K562 (cell line): ENCODE measurements around the gene RCC1. TPM values are rescaled to one million over a fixed set of nuclear protein-coding genes. Genes with fewer than 3 reads are reported as not detected.

Source experiments
- CHD4 ChIP-seq: fragments of 200-600 bp; sonication (generic); IDR thresholded peaks from 3 replicates; pipeline ENCODE4 v1.6.1; 2012; ENCODE audit warnings: low read depth, mild to moderate bottlenecking, mixed read lengths, low read length, inconsistent platforms; ENCODE audit not compliant: insufficient read depth, insufficient replicate concordance, poor library complexity, severe bottlenecking
- CXXC5 ChIP-seq: fragments of 250-450 bp; sonication (Bioruptor Pico); IDR thresholded peaks from 2 replicates; pipeline ENCODE4 v1.8.0; 2022; ENCODE audit warnings: inconsistent platforms, mild to moderate bottlenecking, moderate library complexity
- ELF1 ChIP-seq: fragments of 200-800 bp; sonication (Bioruptor generic); IDR thresholded peaks from 2 replicates; pipeline ENCODE4 v1.6.1; 2016; ENCODE audit warnings: missing genetic modification characterization, missing compliant biosample characterization
- ERF ChIP-seq: fragments of 450-650 bp; formaldehyde crosslinking; IDR thresholded peaks from 2 replicates; pipeline ENCODE4 v1.4.0; 2020; ENCODE audit warnings: mild to moderate bottlenecking, mixed read lengths
- POLR2H ChIP-seq: IDR thresholded peaks from 2 replicates; pipeline ENCODE4 v1.6.1; 2016; ENCODE audit warnings: missing genetic modification characterization, low read depth, mild to moderate bottlenecking, control low read depth, missing compliant biosample characterization, moderate library complexity
- POU5F1 ChIP-seq: fragments of 150-350 bp; IDR thresholded peaks from 2 replicates; pipeline ENCODE4 v1.6.1; 2014; ENCODE audit warnings: borderline replicate concordance, low read length, low read depth, mild to moderate bottlenecking; ENCODE audit not compliant: partially characterized antibody
- PTRF ChIP-seq: fragments of 450-650 bp; IDR thresholded peaks from 2 replicates; pipeline ENCODE4 v1.6.1; 2016; ENCODE audit warnings: mild to moderate bottlenecking, missing genetic modification characterization, missing compliant biosample characterization
- SPI1 ChIP-seq: IDR thresholded peaks from 2 replicates; pipeline ENCODE4 v1.6.1; 2011; ENCODE audit warnings: low read depth, low read length, control low read depth, borderline replicate concordance
- ZNF146 ChIP-seq: IDR thresholded peaks from one replicate; pipeline ENCODE4 v1.6.1; 2018; ENCODE audit warnings: missing compliant biosample characterization; ENCODE audit not compliant: unreplicated experiment
- ZNF445 ChIP-seq: fragments of 250-450 bp; sonication (Bioruptor Pico); IDR thresholded peaks from 2 replicates; pipeline ENCODE4 v1.4.0; 2020; ENCODE audit warnings: low read depth, mild to moderate bottlenecking, moderate library complexity
- ZNF764 ChIP-seq: fragments of 250-450 bp; sonication (Bioruptor Pico); IDR thresholded peaks from 2 replicates; pipeline ENCODE4 v1.4.0; 2020; ENCODE audit warnings: low read depth, mild to moderate bottlenecking, moderate library complexity
- polyA plus RNA-seq, 8 experiments: library from polyadenylated mRNA; depleted of rRNA in 4 of 8; stranded (reverse) in 5 of 8; unstranded in 3 of 8; fragments of >200 nt; fragmentation: Nextera tagmentation in 2 of 8; fragmentation: Illumina TruSeq in 1 of 8; extraction: Ambion mirVana in 2 of 8; extraction: Trizol in 1 of 8; gene quantifications; 2 replicates each; pipeline versions ENCODE4 v1.2.1 to v1.2.3, GENCODE V29; 2011 to 2014; ENCODE audit warnings: inconsistent platforms in 1 of 8, missing spikeins in 1 of 8
- total RNA-seq, 7 experiments: library from RNA; depleted of rRNA in 6 of 7; stranded (reverse); fragments of >200 nt in 6 of 7; fragmentation: Illumina TruSeq in 2 of 7; extraction: Trizol in 2 of 7; gene quantifications; 2 replicates each; pipeline versions ENCODE4 v1.2.1 to v1.2.3, GENCODE V29; 2011 to 2021; ENCODE audit warnings: low replicate concordance in 1 of 7
- TF ChIP-seq, protein P1 (sequence below): fragments of 250-450 bp; sonication (Bioruptor Pico); IDR thresholded peaks from 2 replicates; pipeline ENCODE4 v1.4.0; 2020; ENCODE audit warnings: mild to moderate bottlenecking, moderate library complexity, borderline replicate concordance
- TF ChIP-seq, protein P2 (sequence below), 2 experiments: fragments of 450-650 bp in 1 of 2; IDR thresholded peaks; 2 replicates each; pipeline ENCODE4 v1.6.1; 2011 to 2017; ENCODE audit warnings: low read depth in 2 of 2, antibody characterized with exemption in 1 of 2, borderline replicate concordance in 1 of 2, low read length in 1 of 2, mild to moderate bottlenecking in 1 of 2, mixed read lengths in 1 of 2; ENCODE audit not compliant: control insufficient read depth in 1 of 2
- TF ChIP-seq, protein P3 (sequence below): fragments of 450-650 bp; IDR thresholded peaks from 2 replicates; pipeline ENCODE4 v1.6.1; 2016
- TF ChIP-seq, protein P4 (sequence below): fragments of 450-650 bp; formaldehyde crosslinking; IDR thresholded peaks from 2 replicates; pipeline ENCODE4 v1.4.0; 2020; ENCODE audit warnings: mild to moderate bottlenecking
- TF ChIP-seq, protein P5 (sequence below): fragments of 250-450 bp; sonication (Bioruptor Pico); IDR thresholded peaks from 2 replicates; pipeline ENCODE4 v1.9.0; 2021; ENCODE audit warnings: mild to moderate bottlenecking

RCC1 gene
- total and polyA plus RNA-seq, 9 of the 15 experiments (the other 6 are each of a cell fraction or from before 2014, with no cell fraction given) = 16.4 to 202 (median 107) TPM

DNA sequence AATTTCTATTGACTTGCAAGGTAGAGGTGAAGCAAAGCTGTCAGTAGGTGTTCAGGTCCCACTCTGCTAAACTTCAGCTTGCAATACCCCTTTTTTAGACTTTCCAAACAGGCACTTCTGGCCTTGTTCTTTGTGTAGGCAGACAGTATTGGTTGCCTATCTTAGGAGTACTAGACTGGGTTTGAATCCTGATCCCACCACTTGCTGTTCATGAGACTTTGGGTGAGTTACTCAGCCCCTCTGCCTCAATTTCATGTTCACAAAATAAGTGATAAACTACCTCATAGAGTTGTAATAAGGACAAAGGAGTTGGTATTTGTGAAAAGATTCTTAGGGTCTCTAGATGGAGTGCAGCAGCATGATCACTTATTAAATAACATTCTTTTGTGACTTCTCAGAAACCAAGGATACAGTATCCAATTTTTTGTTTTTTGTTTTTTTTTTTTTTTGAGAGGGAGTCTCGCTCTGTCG, 5.2 kb downstream of the RCC1 start (continued):
- TF ChIP-seq, protein P1, sequence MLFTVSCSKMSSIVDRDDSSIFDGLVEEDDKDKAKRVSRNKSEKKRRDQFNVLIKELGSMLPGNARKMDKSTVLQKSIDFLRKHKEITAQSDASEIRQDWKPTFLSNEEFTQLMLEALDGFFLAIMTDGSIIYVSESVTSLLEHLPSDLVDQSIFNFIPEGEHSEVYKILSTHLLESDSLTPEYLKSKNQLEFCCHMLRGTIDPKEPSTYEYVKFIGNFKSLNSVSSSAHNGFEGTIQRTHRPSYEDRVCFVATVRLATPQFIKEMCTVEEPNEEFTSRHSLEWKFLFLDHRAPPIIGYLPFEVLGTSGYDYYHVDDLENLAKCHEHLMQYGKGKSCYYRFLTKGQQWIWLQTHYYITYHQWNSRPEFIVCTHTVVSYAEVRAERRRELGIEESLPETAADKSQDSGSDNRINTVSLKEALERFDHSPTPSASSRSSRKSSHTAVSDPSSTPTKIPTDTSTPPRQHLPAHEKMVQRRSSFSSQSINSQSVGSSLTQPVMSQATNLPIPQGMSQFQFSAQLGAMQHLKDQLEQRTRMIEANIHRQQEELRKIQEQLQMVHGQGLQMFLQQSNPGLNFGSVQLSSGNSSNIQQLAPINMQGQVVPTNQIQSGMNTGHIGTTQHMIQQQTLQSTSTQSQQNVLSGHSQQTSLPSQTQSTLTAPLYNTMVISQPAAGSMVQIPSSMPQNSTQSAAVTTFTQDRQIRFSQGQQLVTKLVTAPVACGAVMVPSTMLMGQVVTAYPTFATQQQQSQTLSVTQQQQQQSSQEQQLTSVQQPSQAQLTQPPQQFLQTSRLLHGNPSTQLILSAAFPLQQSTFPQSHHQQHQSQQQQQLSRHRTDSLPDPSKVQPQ (CRISPR knock-in tag) = no peak
- TF ChIP-seq CXXC5 (no peak), ZNF146 (CRISPR knock-in tag) (no peak), ZNF764 (CRISPR knock-in tag) (no peak), POU5F1 (no peak), SPI1 (no peak), ZNF445 (peak; percentile 72), PTRF (tag) (no peak), ERF (CRISPR knock-in tag) (peak; percentile 87; the same call in 1 of the 2 replicates), ELF1 (tag) (no peak), CHD4 (no peak), POLR2H (tag) (peak; percentile 87)
- TF ChIP-seq, protein P2, sequence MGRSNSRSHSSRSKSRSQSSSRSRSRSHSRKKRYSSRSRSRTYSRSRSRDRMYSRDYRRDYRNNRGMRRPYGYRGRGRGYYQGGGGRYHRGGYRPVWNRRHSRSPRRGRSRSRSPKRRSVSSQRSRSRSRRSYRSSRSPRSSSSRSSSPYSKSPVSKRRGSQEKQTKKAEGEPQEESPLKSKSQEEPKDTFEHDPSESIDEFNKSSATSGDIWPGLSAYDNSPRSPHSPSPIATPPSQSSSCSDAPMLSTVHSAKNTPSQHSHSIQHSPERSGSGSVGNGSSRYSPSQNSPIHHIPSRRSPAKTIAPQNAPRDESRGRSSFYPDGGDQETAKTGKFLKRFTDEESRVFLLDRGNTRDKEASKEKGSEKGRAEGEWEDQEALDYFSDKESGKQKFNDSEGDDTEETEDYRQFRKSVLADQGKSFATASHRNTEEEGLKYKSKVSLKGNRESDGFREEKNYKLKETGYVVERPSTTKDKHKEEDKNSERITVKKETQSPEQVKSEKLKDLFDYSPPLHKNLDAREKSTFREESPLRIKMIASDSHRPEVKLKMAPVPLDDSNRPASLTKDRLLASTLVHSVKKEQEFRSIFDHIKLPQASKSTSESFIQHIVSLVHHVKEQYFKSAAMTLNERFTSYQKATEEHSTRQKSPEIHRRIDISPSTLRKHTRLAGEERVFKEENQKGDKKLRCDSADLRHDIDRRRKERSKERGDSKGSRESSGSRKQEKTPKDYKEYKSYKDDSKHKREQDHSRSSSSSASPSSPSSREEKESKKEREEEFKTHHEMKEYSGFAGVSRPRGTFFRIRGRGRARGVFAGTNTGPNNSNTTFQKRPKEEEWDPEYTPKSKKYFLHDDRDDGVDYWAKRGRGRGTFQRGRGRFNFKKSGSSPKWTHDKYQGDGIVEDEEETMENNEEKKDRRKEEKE (IDR thresholded peaks at IDR 0.05; ENCODE audit: borderline replicate concordance in 1 of 2, control insufficient read depth in 1 of 2, low read depth in 2 of 2, low read length in 1 of 2) = peak; percentile 29 to 63; a peak in 1 of 4 replicates
- TF ChIP-seq, protein P3, sequence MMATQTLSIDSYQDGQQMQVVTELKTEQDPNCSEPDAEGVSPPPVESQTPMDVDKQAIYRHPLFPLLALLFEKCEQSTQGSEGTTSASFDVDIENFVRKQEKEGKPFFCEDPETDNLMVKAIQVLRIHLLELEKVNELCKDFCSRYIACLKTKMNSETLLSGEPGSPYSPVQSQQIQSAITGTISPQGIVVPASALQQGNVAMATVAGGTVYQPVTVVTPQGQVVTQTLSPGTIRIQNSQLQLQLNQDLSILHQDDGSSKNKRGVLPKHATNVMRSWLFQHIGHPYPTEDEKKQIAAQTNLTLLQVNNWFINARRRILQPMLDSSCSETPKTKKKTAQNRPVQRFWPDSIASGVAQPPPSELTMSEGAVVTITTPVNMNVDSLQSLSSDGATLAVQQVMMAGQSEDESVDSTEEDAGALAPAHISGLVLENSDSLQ = no peak
- TF ChIP-seq, protein P4, sequence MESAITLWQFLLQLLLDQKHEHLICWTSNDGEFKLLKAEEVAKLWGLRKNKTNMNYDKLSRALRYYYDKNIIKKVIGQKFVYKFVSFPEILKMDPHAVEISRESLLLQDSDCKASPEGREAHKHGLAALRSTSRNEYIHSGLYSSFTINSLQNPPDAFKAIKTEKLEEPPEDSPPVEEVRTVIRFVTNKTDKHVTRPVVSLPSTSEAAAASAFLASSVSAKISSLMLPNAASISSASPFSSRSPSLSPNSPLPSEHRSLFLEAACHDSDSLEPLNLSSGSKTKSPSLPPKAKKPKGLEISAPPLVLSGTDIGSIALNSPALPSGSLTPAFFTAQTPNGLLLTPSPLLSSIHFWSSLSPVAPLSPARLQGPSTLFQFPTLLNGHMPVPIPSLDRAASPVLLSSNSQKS (CRISPR knock-in tag) = peak; percentile 59; the same call in 1 of the 2 replicates
- TF ChIP-seq, protein P5, sequence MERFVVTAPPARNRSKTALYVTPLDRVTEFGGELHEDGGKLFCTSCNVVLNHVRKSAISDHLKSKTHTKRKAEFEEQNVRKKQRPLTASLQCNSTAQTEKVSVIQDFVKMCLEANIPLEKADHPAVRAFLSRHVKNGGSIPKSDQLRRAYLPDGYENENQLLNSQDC = peak; percentile 6; the same call in 1 of the 2 replicates
